Mesendoderm (in vitro differentiated cells): Measurements from ENCODE around the gene NID2.

Experiments used
- DNase-seq: peaks from one replicate; pipeline ENCODE4 v3.0.0; 2013
- H2AK5ac ChIP-seq: 2 replicates; pipeline ENCODE4 v1.6.1; 2013; ENCODE audit warnings: low read length, inconsistent platforms
- H2BK120ac ChIP-seq: 2 replicates; pipeline ENCODE4 v1.6.1; 2013; ENCODE audit warnings: low read depth, mild to moderate bottlenecking, low read length, moderate library complexity, mixed read lengths
- H2BK15ac ChIP-seq: replicated peaks from 2 replicates; pipeline ENCODE4 v1.6.1; 2013; ENCODE audit warnings: low read depth, mild to moderate bottlenecking, moderate library complexity
- H2BK5ac ChIP-seq: 2 replicates; pipeline ENCODE4 v1.6.1; 2013; ENCODE audit warnings: low read length, inconsistent platforms
- H3K18ac ChIP-seq: 2 replicates; pipeline ENCODE4 v1.6.1; 2013; ENCODE audit warnings: mild to moderate bottlenecking, low read length, mixed read lengths
- H3K23ac ChIP-seq: one replicate; pipeline ENCODE4 v1.6.1; 2013; ENCODE audit warnings: low read length
- H3K27ac ChIP-seq: 2 replicates; pipeline ENCODE4 v1.5.1; 2013; ENCODE audit warnings: low read depth, mild to moderate bottlenecking, inconsistent platforms, low read length, moderate library complexity
- H3K27me3 ChIP-seq: 2 replicates; pipeline ENCODE4 v1.6.1; 2013; ENCODE audit warnings: low read length, control low read depth, mild to moderate bottlenecking, inconsistent platforms; ENCODE audit not compliant: insufficient read depth, poor library complexity
- H3K36me3 ChIP-seq: 2 replicates; pipeline ENCODE4 v1.6.1; 2013; ENCODE audit warnings: low read length, inconsistent platforms; ENCODE audit not compliant: control insufficient read depth, insufficient read depth
- H3K4ac ChIP-seq: one replicate; pipeline ENCODE4 v1.6.1; 2013; ENCODE audit warnings: low read depth, mild to moderate bottlenecking, low read length, moderate library complexity
- H3K4me1 ChIP-seq: 2 replicates; pipeline ENCODE4 v1.6.1; 2013; ENCODE audit warnings: low read depth, low read length, inconsistent platforms; ENCODE audit not compliant: control insufficient read depth
- H3K4me2 ChIP-seq: 2 replicates; pipeline ENCODE4 v1.6.1; 2013; ENCODE audit warnings: low read length
- H3K4me3 ChIP-seq: 2 replicates; pipeline ENCODE4 v1.5.1; 2013; ENCODE audit warnings: mild to moderate bottlenecking, low read length
- H3K56ac ChIP-seq: one replicate; pipeline ENCODE4 v1.6.1; 2013; ENCODE audit warnings: low read length
- H3K79me1 ChIP-seq: 2 replicates; pipeline ENCODE4 v1.6.1; 2013; ENCODE audit warnings: low read length, inconsistent platforms
- H3K79me2 ChIP-seq: 2 replicates; pipeline ENCODE4 v1.6.1; 2013; ENCODE audit warnings: mild to moderate bottlenecking, low read length; ENCODE audit not compliant: control insufficient read depth, insufficient read depth
- H3K9ac ChIP-seq: 2 replicates; pipeline ENCODE4 v1.6.1; 2013; ENCODE audit warnings: low read length, inconsistent platforms
- H4K5ac ChIP-seq: one replicate; pipeline ENCODE4 v1.6.1; 2013; ENCODE audit warnings: low read length
- H4K8ac ChIP-seq: one replicate; pipeline ENCODE4 v1.6.1; 2013; ENCODE audit warnings: low read depth, mild to moderate bottlenecking, control low read depth, low read length, moderate library complexity
- WGBS: extraction: QIAGEN DNeasy Blood & Tissue Kit; methylation state at CpG from one replicate; pipeline ENCODE4 v1.1.7; 2013; ENCODE audit warnings: low lambda C conversion rate, missing lambda C conversion rate; ENCODE audit not compliant: insufficient coverage; ENCODE audit errors: extremely low coverage; 5-methylcytosine and 5-hydroxymethylcytosine counted together

The NID2 gene

DNA sequence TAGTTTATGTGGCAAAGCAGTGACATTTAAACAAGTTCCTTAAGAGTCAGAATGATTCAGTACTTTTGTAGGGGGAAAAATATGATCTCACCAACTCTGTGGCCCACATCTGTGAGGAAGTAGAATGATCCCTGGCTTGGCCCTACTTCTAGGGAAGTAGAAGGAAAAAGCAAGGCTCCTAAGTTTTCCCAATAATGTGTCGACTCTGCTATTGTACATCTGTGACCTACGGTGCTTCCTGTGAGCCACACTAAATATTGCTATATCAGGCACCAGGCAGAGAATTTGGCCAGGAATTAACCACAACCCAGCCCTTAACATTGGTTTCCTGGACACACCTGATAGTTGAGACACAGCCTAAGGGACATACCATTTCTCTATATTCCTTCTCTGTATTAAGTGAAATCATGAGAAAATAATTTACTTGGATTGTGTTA lies 9.3 kb upstream of the NID2 start:
- Histone ChIP-seq H3K4ac (no peak overlapping the region), H3K4me3 (no peak overlapping the region), H3K23ac (no peak overlapping the region), H3K4me1 (no peaks in the 10 kb centered on the region), H3K36me3 (no peaks in the 10 kb centered on the region), H3K79me2 (no peaks in the 10 kb centered on the region), H2BK5ac (no peak overlapping the region), H3K18ac (no peak overlapping the region), H4K5ac (no peak overlapping the region), H3K79me1 (no peaks in the 10 kb centered on the region), H3K27ac (no peak overlapping the region), H4K8ac (no peak overlapping the region), H3K56ac (no peak overlapping the region), H3K27me3 (no peaks in the 10 kb centered on the region), H3K9ac (no peak overlapping the region), H3K4me2 (no peak overlapping the region), H2AK5ac (no peak overlapping the region), H2BK120ac (no peak overlapping the region), H2BK15ac (no peak overlapping the region)
- no peak for DNase-seq
- WGBS = no CpG with 5 or more reads among the region's 2 CpGs

DNA sequence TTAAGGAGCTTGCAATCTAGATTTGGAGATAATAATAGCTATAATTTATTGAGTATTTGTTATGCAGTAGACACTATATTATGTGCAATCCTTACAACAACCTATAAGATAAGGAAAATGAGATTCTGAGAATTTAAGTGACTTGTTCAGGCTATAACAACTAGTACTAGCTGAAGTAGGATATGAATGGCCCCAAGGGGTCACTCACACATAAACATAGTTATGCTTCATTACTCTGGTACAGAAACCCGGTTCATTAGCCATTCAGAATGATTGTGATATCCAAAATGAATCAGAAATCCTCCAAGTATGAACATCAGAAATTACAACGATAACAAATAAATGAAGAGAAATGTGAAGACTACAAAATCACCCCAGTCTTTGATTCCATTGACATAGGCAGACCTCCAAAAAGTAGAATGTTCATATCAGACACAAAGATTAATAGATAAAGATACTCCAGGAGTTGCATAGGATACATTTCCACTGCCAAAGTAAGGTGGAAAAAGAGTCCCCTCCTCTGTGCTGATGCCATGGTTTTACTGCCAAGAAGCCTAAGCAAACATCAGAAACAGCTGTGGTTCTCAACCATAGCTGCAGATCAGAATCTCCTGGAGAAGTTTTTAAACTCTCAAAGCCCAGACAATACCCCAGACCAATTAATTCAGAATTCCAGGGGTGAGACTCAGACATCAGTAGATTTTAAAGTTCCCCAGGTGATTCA lies 8.6 kb upstream of the NID2 start:
- Histone ChIP-seq H3K23ac (no peak overlapping the region), H3K4me1 (no peaks in the 10 kb centered on the region), H3K4ac (no peak overlapping the region), H3K9ac (no peak overlapping the region), H2AK5ac (no peak overlapping the region), H3K4me3 (no peak overlapping the region), H3K79me1 (no peaks in the 10 kb centered on the region), H2BK120ac (no peak overlapping the region), H2BK15ac (no peak overlapping the region), H3K18ac (no peak overlapping the region), H4K8ac (no peak overlapping the region), H2BK5ac (no peak overlapping the region), H3K4me2 (no peak overlapping the region), H3K27me3 (no peaks in the 10 kb centered on the region), H3K27ac (no peak overlapping the region), H3K79me2 (no peaks in the 10 kb centered on the region), H3K56ac (no peak overlapping the region), H4K5ac (no peak overlapping the region), H3K36me3 (no peaks in the 10 kb centered on the region)
- no CpG with 5 or more reads among the region's 2 CpGs for WGBS
- no peak for DNase-seq

DNA sequence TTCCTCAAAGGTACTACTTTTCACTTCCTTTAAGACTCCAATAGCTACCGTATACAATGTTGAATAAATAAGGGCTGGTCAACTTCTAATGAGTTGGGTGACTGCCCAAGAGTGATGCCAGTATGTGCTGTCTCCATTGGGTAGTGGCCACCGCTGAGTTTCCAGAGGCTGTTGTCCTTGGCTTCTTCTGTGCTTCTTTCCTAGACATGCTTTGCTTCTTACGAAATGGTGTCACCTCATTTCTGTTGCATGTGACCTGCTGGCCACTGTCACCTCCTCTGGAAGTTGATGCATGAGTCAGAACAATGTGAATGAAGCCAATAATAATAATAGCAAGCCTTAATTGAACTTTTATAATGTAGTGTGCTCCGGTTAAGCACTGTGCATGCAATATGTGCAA lies 7.5 kb upstream of the NID2 start:
- DNase-seq = no peak
- Histone ChIP-seq H2BK15ac (no peak overlapping the region), H3K4ac (no peak overlapping the region), H2AK5ac (no peak overlapping the region), H3K27ac (no peak overlapping the region), H3K36me3 (no peaks in the 10 kb centered on the region), H2BK5ac (no peak overlapping the region), H3K4me3 (no peak overlapping the region), H4K8ac (no peak overlapping the region), H3K56ac (no peak overlapping the region), H3K4me2 (no peak overlapping the region), H3K79me1 (no peaks in the 10 kb centered on the region), H3K18ac (no peak overlapping the region), H3K9ac (no peak overlapping the region), H3K79me2 (no peaks in the 10 kb centered on the region), H3K4me1 (no peaks in the 10 kb centered on the region), H3K23ac (no peak overlapping the region), H4K5ac (no peak overlapping the region), H2BK120ac (no peak overlapping the region), H3K27me3 (no peaks in the 10 kb centered on the region)
- WGBS = no CpG with 5 or more reads among the region's 4 CpGs

DNA sequence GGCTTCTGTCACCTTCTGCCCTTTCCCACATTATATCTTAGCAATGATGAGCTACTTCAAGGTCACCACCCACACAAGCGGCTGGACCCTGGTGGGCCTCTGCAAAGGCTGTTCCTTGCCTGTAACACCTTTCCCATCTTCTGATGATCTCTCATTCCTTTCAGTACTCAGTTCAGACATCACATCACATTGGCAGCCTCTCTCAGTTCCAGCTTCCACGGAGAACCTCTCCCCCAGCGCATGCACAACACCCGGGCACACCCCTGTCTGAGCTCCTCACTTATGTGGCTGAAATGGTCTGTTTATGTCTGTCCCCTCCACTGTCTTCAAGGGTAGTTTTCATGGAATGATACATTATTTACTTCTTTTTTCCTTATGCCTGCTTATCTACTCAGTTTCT lies 6.5 kb upstream of the NID2 start:
- Histone ChIP-seq H3K4me2 (no peak overlapping the region), H3K4me1 (no peaks in the 10 kb centered on the region), H3K4me3 (no peak overlapping the region), H3K56ac (no peak overlapping the region), H3K36me3 (no peaks in the 10 kb centered on the region), H2BK15ac (no peak overlapping the region), H3K27me3 (peaks cover 2% of the 10 kb centered on the region), H2AK5ac (no peak overlapping the region), H3K23ac (no peak overlapping the region), H3K79me2 (no peaks in the 10 kb centered on the region), H3K18ac (no peak overlapping the region), H3K27ac (no peak overlapping the region), H2BK120ac (no peak overlapping the region), H3K4ac (no peak overlapping the region), H3K9ac (no peak overlapping the region), H4K5ac (no peak overlapping the region), H2BK5ac (no peak overlapping the region), H3K79me1 (no peaks in the 10 kb centered on the region), H4K8ac (no peak overlapping the region)
- WGBS = no CpG with 5 or more reads among the region's 4 CpGs
- no peak for DNase-seq

DNA sequence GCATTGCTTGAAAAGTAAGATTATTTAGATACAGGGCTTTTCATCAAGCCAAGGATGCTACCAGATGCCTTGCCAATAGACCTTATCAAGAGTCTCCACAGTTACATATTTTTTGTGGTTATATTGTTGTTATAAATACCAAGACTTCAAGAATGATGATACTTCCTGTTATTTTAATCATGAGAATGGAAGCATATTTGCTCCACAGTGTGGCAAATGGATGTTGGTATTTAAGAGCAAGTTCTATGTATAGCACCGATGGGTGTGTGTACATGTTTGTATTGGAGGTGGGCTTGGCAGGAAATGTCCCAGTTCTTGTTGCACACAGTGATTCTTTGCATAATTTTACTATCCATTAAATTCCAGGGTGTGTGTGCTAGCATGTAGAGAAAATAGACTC lies 4.4 kb upstream of the NID2 start:
- no peak for DNase-seq
- Histone ChIP-seq H3K79me2 (no peaks in the 10 kb centered on the region), H2AK5ac (no peak overlapping the region), H3K27me3 (peaks cover 8% of the 10 kb centered on the region), H3K4ac (no peak overlapping the region), H3K36me3 (no peaks in the 10 kb centered on the region), H3K18ac (no peak overlapping the region), H2BK15ac (no peak overlapping the region), H3K23ac (no peak overlapping the region), H4K5ac (no peak overlapping the region), H3K4me1 (no peaks in the 10 kb centered on the region), H4K8ac (no peak overlapping the region), H3K27ac (no peak overlapping the region), H3K56ac (no peak overlapping the region), H3K79me1 (no peaks in the 10 kb centered on the region), H3K4me2 (no peak overlapping the region), H3K4me3 (no peak overlapping the region), H2BK5ac (no peak overlapping the region), H2BK120ac (no peak overlapping the region), H3K9ac (no peak overlapping the region)
- no CpG with 5 or more reads among the region's 1 CpG for WGBS

DNA sequence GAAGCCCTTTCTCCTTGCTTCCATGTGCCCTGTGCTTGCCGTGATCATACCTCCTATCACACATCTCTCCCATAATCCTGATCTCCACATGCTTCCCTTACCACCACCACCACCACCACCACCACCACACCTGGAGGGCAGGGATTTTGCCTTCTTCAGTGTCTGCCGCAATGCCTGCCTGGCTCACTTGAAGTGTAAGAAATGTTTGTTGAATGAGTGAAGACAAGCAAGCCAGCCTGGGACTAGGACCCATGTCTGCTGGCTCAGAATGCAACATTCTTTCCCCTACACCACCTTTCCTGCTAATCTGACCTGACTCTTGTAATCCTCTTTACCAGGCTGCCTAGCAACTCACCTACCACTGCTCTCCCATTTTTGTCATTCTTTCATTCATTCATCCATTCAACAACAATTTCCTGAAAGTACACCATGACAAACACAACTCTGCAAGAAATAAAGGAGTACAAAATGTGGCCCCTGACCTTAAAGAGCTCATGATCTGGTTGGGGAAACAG lies 3.5 kb upstream of the NID2 start:
- no peak overlapping the region for H4K5ac ChIP-seq
- no peak overlapping the region for H3K56ac ChIP-seq
- no peak overlapping the region for H2BK5ac ChIP-seq
- H3K27ac ChIP-seq = no peak overlapping the region
- no peak overlapping the region for H2BK120ac ChIP-seq
- peaks cover 12% of the 10 kb centered on the region for H3K27me3 ChIP-seq
- no peak overlapping the region for H3K23ac ChIP-seq
- no peaks in the 10 kb centered on the region for H3K36me3 ChIP-seq
- H3K9ac ChIP-seq = no peak overlapping the region
- H2AK5ac ChIP-seq = no peak overlapping the region
- H3K18ac ChIP-seq = no peak overlapping the region
- H3K4me3 ChIP-seq = no peak overlapping the region
- no peak overlapping the region for H4K8ac ChIP-seq
- WGBS = no CpG with 5 or more reads among the region's 2 CpGs
- no peak overlapping the region for H2BK15ac ChIP-seq
- H3K79me1 ChIP-seq = no peaks in the 10 kb centered on the region
- DNase-seq = peak; percentile 22
- H3K4me1 ChIP-seq = no peaks in the 10 kb centered on the region
- H3K79me2 ChIP-seq = no peaks in the 10 kb centered on the region
- H3K4ac ChIP-seq = no peak overlapping the region
- H3K4me2 ChIP-seq = no peak overlapping the region
